Stimulated activated CD4-positive, alpha-beta T cell treated with anti-CD3 and anti-CD28 coated beads, Interleukin-4, amount 100 ng/mL, for 48 hours (primary cell): ENCODE results near the gene TECTA.
"Not testable (repeated sequence)": the region's sequence is repeated elsewhere in the genome, so short reads cannot be mapped to it uniquely, and the experiment has no call there.

Source experiments
- DNase-seq, 2 donors: peaks; one replicate each; pipeline ENCODE4 v3.0.0-alpha.2; 2020; ENCODE audit warnings: low read depth in 2 of 2

The TECTA gene

GRCh38 chr11:121235057-121235456, 134.0 kb downstream of the TECTA start:
- no peak for DNase-seq

GRCh38 chr11:121236115-121237001, 135.3 kb downstream of the TECTA start:
- peak in 1 of 2 donors; percentile 6 for DNase-seq

GRCh38 chr11:121237247-121237646, 136.2 kb downstream of the TECTA start:
- DNase-seq = not testable (repeated sequence)

GRCh38 chr11:121237686-121238658, 136.9 kb downstream of the TECTA start:
- DNase-seq = peak in 1 of 2 donors; percentile 30

- DNase-seq = no peak
Measured at GRCh38 chr11:121238956-121239355, 137.9 kb downstream of the TECTA start.

- not testable (repeated sequence) for DNase-seq
Measured at GRCh38 chr11:121240001-121240400, 139.0 kb downstream of the TECTA start.

GRCh38 chr11:121240650-121241303, 139.7 kb downstream of the TECTA start:
- no peak for DNase-seq
